ENCODE results near the gene ZNF177.
"Not testable (repeated sequence)": the region's sequence is repeated elsewhere in the genome, so short reads cannot be mapped to it uniquely, and the experiment has no call there.

ZNF177 gene

DNA sequence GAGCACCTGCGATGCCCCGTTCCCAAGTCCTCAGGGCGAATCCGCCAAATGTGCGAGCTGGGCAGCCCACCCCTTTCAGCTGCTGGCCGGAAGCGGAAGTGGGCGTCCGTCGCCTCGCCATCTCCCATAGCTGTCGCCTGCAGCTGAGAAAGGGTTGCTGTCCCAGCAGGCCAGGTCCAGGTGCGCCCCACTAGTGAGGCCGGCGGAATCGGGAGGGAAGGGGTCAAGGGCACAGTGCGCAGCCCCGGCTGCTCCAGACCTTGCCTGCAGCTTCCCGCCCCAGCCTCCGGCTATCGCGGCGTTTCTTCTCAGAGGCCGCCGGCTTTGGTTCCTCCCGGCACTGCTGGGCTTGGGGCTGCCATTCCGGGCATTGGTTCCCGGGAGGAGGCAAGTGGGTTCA is at the start of gene ZNF177:
TSS of gene ZNF177 (plus strand) at position 109 of the 400 bp plus-strand sequence. CDS start 15,299 bp downstream, outside the sequence.
- DNase-seq: no peak

DNA sequence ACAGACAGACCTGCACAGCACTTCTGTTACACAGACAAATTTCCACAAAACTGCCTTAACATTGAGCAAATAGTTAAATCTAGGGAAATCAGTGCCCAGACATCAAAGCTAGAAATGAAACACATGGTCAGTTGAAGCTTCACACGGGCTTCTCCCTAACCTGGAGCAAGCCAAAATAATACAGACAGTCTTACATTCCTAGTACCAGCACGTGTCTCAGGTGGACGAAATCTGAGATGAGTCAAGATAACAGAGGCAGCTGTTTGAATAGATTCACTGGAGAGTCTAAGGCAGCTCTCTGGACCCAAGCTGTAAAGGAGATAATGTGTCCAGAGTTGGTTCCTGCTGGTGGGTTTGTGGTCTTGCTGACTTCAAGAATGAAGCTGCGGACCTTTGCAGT is 49.1 kb upstream of the ZNF177 start:
- no peak for DNase-seq

DNA sequence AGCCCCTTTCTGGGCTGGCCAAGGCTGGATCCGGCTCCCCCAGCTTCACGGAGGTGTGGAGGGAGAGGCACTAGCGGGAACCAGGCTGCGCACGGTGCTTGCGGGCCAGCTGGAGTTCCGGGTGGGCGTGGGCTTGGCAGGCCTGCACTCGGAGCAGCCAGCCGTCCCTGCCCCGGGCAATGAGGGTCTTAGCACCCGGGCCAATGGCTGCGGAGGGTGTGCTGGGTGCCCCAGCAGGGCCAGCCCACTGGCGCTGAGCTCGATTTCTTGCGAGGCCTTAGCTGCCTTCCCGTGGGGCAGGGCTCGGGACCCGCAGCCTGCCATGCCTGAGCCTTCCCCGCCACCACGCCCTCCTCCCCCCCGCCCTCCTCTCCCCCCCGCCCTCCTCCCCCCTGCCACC is 41.5 kb upstream of the ZNF177 start:
- DNase-seq: no peak

DNA sequence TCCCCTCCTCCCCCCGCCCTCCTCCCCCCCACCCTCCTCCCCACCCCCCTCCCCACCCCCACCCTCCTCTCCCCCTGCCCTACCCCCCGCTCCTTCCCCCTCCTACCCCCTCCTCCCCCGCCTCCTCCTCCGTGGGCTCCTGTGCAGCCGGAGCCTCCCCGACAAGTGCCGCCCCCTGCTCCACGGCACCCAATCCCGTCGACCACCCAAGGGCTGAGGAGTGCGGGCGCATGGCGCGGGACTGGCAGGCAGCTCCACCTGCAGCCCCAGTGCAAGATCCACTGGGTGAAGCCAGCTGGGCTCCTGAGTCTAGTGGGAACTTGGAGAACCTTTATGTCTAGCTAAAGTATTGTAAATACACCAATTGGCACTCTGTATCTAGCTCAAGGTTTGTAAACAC is 41.1 kb upstream of the ZNF177 start:
- DNase-seq: not testable (repeated sequence)

DNA sequence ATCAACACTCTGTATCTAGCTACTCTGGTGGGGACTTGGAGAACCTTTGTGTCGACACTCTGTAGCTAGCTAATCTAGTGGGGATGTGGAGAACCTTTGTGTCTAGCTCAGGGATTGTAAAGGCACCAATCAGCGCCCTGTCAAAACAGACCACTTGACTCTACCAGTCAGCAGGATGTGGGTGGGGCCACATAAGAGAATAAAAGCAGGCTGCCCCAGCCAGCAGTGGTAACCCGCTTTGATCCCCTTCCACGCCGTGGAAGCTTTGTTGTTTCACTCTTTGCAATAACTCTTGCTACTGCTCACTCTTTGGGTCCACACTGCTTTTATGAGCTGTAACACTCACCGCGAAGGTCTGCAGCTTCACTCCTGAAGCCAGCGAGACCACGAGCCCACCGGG is 40.6 kb upstream of the ZNF177 start:
- DNase-seq: not testable (repeated sequence)

DNA sequence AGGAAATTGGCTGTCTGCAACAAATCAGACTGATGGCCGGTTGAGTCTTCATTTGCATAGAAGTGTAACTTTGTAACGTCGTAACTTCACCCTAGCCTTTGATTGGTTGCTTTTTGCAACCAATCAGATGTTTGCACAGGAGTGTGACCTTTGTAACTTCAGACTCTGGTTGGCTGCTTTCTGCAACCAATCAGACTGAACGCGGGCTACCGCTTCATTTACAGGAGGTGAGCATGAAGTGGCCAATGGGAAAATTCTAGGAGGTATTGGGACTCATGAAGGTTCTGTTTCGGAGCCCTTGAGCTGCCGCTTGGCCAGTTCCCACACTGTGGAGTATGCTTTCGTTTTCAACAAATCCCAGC is 39.3 kb upstream of the ZNF177 start:
- peak; percentile 33 for DNase-seq

DNA sequence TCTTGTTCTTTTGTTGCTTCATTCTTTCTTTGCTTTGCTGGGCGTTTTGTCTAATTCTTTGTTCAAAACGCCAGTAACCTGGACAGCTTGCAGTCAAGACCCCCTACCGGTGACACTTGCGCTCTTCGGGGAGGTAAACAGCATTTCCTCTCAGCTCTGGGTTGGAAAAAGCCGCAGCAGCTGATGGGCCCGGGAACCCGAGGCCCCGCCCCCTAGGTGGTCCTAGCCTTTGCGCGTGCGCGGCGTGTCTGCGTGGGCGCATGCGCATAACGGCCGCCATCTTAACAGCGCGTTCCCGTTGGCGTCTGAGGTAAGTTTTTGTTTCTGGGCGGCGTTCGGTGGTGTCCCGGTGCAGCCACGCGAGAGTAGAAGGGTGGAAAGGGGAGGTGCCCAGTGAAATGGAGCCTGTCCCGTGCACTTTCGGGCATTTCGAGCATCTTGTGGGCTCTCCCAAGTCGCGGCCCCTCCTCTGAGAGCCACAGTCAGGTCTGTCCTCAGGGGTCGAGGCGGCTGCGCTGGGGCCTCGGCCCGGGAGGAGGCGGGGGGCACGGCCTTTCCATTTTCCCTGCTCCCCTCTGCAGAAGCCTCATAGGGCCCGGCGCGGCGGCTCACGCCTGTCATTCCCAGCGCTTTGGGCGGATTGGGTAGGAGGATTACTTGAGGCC is 38.8 kb upstream of the ZNF177 start, which contains the start of gene ZNF559:
TSS of gene ZNF559 (plus strand) at position 261 of the 665 bp plus-strand sequence. CDS start 14,371 bp downstream, outside the sequence.
- peak; percentile 97 for DNase-seq

DNA sequence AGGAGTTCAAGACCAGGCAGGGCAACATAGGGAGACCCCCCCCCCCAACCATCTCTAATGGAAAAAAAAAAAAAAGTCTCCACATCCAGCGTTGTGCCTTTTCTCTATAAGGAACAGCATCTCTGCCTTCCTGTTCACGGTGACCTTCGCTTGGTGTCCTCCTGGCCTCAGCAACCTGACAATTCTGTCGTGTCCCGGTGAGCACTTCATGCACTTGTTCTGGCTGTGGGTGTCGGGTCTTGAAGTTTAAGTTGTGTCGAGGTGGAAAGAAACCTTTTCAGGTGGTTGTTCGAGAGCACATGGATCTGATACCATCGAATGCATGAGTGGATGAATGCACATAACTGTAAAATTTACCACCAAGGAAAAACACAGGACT is 38.2 kb upstream of the ZNF177 start:
- no peak for DNase-seq

DNA sequence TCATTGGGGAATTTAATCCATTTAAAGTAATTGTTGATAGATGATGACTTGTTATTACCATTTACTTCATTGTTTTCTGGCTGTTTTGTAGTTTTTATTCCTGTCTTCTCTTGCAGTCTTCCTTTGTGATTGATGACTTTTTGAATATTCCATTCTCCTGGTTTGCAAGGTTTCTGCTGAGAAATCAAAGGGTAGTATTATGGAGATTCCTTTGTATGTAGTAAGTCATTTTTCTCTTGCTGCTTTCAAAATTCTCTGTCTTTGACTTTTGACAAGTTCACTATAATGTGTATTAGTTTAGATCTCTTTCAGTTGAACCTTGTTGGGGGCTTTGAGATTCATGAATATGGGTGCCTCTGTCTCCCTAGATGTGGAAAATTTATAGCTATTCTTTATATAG is 32.8 kb upstream of the ZNF177 start:
- no peak for DNase-seq

DNA sequence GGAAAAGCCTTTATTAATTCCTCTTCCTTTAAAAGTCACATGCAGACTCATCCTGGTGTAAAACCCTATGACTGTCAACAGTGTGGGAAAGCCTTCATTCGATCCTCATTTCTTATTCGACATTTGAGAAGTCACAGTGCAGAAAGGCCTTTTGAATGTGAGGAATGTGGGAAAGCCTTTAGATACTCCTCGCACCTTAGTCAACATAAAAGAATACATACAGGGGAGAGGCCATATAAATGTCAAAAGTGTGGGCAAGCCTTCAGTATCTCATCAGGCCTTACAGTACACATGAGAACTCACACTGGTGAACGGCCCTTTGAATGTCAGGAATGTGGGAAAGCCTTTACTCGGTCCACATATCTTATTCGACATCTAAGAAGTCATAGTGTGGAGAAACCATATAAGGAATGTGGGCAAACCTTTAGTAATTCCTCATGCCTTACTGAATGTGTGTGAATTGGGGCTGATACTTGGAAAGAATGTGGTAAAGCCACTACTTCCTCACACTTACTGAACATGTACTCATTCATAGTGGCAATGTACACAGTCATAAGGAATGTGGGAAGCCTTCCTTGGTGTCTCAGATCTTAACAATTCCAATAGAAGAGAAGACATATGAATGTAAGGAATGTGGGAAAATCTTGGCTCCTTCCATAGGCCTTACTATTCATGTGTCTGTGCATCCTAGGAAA is 20.1 kb upstream of the ZNF177 start:
- no peak for DNase-seq

DNA sequence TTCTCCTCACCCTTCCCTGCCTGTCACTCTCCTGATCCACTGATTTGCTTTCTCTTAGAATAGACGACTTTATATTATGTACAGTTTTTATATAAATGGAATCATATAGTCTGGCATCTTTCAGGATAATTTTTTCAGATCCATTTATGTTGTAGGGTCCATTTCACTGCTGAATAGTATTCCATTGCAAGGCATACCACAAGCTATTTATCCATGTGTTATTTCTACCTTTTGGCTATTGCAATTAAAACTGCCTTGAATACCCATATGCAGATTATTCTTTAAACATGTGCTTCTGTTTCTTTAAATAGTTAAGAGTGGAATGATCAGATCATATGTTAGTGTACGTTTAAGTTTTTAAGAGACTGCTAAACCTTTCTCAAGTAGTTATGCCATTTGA is 17.8 kb upstream of the ZNF177 start:
- no peak for DNase-seq

DNA sequence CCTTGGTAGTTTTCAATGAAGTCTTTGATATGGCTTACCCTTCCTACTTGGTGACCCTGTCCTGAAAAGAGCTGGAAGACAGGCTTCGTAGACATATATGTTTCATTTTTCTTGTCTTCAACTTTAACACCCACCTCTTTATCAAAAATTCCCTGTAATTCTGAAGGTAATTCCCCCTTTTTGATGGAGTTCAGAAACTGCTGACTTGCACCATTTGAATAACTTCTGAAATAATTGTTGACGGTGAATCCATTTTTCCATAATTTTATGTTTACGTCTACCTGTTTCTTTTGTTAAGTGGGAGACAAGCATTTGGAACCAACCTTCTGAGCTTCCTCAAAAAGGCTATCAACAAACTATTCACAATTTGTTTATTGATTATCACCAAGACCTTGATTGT is 14.6 kb upstream of the ZNF177 start:
- no peak for DNase-seq

DNA sequence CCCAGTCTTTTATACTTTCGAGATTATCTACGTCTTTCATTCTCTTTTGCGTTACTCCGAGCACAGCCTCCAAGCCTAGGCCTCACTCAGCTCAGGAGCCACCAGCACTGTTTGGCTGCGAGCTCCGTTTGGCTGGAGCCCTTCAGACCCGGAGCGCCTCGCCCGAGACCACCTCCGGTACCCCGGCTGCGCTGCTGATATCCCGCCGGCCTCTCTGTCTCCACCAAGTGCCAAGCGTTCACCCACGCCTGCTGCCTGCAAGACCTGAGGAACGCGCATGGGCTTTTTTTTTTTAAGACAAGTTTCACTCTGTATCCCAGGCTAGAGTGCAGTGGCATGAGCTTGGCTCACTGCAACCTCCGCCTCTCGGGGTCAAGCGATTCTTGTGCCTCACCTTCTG is 14.1 kb upstream of the ZNF177 start:
- DNase-seq: no peak

DNA sequence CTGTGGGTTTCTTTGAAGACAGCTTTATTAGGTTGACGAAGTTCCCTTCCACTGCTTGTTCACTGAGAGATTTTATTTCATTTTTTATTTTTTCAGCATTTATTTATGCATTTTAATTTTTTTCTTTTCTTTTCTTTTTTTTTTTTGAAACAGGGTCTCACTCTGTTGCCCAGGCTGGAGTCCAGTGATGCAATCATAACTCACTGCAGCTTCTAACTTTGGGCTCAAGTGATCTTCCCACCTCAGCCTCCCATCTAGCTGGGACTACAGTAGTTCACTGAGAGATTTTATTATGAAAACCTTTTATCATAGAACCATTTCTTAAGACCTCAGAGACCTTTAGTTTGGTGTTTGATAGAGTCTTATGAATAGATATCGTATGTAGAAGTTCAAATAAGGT is 10.3 kb upstream of the ZNF177 start:
- DNase-seq: no peak

DNA sequence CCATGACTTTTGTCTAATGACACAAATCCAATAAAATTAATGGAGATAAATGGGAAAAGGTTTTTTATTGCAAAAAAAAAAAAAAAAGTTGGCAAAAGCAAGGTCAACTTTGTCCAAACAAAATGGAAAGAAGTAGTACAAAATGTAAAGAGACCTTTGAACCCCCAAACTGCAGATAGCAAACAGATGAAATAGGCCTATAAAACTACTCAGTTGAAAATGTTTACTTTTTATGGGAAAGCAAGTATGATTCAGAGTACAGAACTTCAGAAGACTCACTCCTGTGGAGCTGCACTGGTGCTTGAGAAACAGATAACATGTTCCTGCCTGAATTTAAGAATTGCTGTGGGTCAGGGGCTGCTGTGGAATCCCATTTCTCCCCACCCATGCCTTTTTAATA is 9.8 kb upstream of the ZNF177 start:
- DNase-seq: no peak

DNA sequence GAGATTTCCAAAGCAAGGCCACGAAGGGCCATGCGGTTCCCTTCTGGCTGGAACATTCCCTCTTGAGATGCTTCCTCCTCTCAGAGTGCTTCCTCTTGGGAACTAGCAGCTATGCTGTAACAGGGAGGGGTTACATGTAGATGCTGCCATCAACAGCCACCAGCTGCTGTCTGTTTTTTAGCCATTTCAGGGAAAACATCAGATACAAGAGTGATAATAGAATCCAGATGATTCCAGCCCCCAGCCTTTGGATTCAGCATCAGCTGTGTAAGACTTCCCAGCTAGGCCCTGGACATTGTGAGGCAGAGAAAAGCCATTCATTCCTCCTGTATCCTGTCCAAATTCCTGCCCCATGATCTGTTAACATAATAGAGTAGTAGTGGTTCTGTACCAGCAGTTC is 8.2 kb upstream of the ZNF177 start:
- DNase-seq: no peak

DNA sequence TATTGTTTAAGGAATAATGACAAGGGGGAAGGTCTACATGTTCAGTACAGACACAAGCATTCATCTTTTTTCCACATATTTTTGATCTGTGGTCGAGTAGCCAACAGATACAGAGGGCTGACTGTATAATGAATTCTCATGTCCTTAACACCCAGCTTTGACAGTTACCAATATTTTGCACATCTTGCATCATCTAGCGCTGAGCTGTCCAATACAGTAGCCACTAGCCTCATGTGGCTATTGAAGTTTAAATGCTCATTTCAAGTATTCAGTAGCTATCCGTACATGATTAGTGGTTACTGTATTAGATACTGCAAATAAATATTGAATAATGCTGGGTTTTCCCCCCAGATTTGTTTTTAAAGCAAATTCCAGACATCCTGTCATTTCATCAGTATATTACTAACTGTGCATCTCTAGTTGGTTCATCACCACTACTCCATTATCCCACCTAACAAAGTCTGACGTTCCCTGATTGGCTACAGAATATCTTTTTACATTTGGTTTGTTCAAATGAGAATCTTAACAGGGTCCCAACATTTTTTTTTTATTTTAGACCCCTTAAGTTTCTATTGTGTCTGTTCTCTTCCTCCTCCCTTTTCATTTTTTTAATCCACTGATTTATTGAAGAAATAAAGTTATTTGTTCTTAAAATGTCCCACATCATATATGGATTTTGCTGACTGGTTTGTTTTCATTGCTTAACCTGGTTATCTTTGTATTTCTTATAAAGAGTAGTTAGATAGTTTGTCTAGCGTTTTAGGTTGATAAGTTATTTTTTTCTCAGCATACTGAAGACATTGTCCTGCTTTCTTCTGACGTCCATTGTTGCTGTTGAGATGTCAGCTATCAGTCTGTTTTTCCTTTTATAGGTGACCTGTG is 8.2 kb downstream of the ZNF177 start:
- DNase-seq: no peak

DNA sequence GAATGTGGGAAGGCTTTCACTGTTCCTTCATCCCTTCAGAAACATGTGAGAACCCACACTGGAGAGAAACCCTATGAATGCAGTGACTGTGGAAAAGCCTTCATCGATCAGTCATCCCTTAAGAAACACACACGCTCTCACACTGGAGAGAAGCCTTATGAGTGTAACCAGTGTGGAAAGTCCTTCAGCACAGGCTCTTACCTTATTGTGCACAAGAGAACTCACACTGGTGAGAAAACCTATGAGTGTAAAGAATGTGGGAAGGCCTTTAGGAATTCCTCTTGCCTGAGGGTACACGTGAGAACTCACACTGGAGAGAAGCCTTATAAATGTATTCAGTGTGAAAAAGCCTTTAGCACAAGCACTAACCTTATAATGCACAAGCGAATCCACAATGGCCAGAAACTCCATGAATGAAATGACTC is 18.6 kb downstream of the ZNF177 start:
- DNase-seq: no peak

DNA sequence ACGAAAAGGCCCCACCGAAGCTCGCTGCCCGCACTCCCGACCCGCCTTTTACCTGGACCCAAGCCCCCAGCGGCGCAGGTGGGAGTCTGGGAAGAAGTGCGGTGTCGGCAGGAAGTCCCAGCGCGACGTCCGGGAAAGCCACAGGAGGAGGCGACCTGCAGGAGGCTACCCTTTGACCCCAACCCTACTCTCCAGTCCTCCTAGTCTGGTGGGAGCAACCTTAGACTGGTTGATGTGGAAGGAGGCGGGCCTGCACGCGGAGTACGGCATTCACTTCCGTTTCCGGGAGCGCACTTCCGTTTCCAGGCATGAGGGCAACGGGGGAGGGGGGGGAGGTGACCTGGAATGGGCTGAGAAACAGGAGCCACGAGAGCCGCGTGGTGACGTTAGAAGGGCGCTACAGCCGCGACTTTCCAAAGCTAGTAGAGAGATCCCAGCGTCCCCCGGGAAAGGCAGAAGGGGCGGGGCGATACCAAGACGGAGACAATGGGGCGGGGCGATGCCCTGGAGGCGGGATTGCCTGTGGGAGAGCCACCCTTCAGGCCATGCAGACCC is 44.1 kb downstream of the ZNF177 start:
- DNase-seq: peak; percentile 6

DNA sequence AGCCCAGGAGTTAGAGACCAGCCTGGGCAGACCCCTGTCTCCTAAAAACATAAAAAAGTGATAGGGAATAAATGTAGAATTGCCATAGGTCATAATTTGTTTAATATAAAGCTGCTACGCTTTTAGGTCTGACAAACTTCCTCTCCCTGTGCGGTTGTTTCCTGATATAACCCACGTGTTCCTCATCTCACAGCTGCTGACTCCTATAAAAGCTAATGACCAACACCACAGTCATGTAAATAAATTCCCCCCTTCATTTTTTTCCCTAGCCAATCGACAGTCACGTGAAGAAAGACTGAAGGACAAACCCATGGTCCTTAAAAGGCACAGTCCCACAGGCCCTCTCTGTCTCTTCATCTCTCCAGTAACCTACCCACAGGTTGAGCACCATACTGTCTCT is 45.0 kb downstream of the ZNF177 start:
- DNase-seq: no peak

DNA sequence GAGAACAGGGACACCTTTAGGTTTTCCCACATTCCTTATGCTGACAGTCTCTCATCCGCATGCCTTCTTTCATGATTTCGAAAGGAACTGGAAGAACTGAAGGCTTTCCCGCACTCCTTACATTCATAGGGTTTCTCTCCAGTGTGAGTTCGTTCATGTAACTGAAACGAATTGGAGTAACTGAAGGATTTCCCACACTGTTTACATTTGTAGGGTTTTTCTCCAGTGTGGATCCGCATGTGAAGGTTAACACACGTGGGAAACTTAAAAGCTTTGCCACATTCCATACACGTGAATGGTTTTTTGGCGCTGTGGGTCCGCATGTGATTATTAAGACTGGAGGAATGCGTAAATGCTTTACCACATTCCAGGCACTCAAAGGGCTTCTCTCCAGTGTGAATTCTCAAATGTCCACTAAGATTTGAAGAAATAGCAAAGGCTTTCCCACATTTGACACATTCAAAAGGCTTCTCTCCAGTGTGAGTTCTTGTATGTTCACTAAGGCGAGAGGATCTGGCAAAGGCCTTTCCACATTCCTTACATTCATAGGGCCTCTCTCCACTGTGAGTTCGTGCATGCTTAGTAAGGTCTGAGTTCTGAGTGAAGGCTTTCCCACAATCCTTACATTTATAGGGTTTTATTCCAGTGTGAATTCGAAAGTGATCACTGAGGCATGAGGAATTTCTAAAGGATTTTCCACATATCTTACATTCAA is 50.6 kb downstream of the ZNF177 start:
- DNase-seq: no peak

DNA sequence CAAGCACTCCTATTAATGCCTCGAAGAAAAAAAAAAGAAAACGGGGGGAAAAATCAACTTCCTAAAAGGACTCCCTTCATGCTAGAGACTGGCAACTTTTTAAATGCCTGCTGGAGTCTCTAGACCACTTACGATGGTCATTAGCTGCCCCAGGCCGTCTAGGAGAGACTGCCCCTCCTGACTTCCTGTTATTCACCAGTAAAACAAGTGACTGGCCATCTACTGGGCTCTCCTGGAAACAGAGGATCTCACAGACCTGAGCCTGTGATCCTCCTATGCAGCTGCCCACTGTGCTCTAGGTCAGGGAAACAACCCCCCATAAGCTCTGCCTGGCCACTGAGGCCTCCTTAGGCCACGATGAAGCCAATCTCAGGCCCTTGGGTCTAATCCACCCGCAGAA is 65.1 kb downstream of the ZNF177 start:
- no peak for DNase-seq

DNA sequence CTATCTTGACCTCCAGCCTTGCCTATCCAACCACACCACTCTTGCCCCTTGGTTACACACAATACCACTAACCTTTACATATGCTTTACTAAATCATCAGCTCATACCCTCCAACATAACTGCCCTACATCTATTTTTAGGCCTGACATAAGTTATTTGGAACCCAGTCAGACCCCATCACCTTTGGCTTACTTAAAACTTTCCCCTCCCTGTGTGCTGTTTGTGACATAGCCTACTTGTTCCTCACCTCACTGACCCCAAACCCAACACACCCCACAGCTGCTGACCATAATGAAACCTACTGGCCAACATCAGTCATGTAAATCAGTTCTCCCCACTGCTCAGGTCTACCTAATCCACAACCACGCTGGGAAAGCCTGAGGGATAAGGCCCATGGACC is 67.6 kb downstream of the ZNF177 start:
- DNase-seq: no peak

All from activated gamma-delta T cell treated with Interleukin-2 at 50 U/mL for 16 hours (primary cell).